Endothelial cell (in vitro differentiated cells): ENCODE data around the gene LRTM2. TPM values are rescaled to one million over a fixed set of nuclear protein-coding genes. Genes with fewer than 3 reads are reported as not detected.

ENCODE experiments used
- DNase-seq: peaks from one replicate; pipeline ENCODE4 v3.0.0; 2021; ENCODE audit warnings: low spot score
- H3K27ac Mint-ChIP-seq: one replicate; pipeline ENCODE4 v1.8.0; 2021; ENCODE audit warnings: mixed read lengths, inconsistent platforms; ENCODE audit not compliant: unreplicated experiment
- H3K27me3 Mint-ChIP-seq: one replicate; pipeline ENCODE4 v1.8.0; 2021; ENCODE audit warnings: mild to moderate bottlenecking, moderate library complexity, mixed read lengths, inconsistent platforms; ENCODE audit not compliant: unreplicated experiment
- H3K36me3 Mint-ChIP-seq: one replicate; pipeline ENCODE4 v1.8.0; 2021; ENCODE audit warnings: mild to moderate bottlenecking, low read depth, mixed read lengths, inconsistent platforms; ENCODE audit not compliant: unreplicated experiment
- H3K4me1 Mint-ChIP-seq: one replicate; pipeline ENCODE4 v1.8.0; 2021; ENCODE audit warnings: mild to moderate bottlenecking, mixed read lengths, inconsistent platforms; ENCODE audit not compliant: unreplicated experiment
- H3K4me3 Mint-ChIP-seq: one replicate; pipeline ENCODE4 v1.8.0; 2021; ENCODE audit warnings: mild to moderate bottlenecking, mixed read lengths, inconsistent platforms; ENCODE audit not compliant: unreplicated experiment
- H3K9me3 Mint-ChIP-seq: one replicate; pipeline ENCODE4 v1.8.0; 2021; ENCODE audit warnings: mixed read lengths, inconsistent platforms; ENCODE audit not compliant: unreplicated experiment
- total RNA-seq: library from RNA; stranded (reverse); fragmentation: NEBNext Ultra II Directional; extraction: Animal tissue kit (Norgen Biotek cat#: 25700); gene quantifications from one replicate; pipeline ENCODE4 v1.2.1, GENCODE V29; 2021; ENCODE audit not compliant: unreplicated experiment
- TF ChIP-seq, protein P1 (sequence below): fragments of 200-600 bp; sonication (generic); IDR thresholded peaks from one replicate; pipeline ENCODE4 v1.5.0; 2021; ENCODE audit warnings: antibody characterized with exemption; ENCODE audit not compliant: unreplicated experiment

LRTM2 gene
- total RNA-seq, 1 donor from 2014 or later, result not detected

DNA sequence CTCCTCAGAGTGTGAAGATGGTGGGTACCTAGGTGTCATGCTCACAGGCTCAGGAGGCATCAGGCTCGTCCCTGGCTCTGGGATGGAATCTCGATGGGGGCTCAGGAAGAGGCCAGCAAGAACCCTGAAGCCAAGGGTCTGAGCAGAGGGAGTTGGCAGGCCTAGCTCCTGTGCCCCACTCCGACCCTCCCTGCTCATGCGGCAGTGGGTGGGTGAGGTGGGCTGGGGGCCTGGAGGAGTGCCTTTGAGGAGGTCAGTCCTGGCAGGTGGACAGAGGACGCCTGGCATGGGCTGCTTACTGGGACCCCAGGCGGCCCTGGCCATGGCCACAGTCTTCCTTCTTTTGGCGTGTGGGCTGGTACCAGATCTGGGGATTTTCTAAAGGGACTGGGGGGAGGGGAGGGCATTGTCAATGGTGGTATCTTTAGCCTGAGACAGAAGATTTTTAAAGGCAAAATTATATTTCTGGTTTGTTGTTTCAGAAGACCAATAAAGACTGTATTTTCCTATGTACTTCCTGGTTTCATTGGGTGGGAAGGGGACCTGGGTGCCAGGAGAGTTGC is 16.0 kb downstream of the LRTM2 start:
- H3K27ac Mint-ChIP-seq, result no peak overlapping the region
- no peak overlapping the region for H3K4me3 Mint-ChIP-seq
- H3K9me3 Mint-ChIP-seq, result no peaks in the 10 kb centered on the region
- TF ChIP-seq, protein P1, sequence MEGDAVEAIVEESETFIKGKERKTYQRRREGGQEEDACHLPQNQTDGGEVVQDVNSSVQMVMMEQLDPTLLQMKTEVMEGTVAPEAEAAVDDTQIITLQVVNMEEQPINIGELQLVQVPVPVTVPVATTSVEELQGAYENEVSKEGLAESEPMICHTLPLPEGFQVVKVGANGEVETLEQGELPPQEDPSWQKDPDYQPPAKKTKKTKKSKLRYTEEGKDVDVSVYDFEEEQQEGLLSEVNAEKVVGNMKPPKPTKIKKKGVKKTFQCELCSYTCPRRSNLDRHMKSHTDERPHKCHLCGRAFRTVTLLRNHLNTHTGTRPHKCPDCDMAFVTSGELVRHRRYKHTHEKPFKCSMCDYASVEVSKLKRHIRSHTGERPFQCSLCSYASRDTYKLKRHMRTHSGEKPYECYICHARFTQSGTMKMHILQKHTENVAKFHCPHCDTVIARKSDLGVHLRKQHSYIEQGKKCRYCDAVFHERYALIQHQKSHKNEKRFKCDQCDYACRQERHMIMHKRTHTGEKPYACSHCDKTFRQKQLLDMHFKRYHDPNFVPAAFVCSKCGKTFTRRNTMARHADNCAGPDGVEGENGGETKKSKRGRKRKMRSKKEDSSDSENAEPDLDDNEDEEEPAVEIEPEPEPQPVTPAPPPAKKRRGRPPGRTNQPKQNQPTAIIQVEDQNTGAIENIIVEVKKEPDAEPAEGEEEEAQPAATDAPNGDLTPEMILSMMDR, result no peak
- no peaks in the 10 kb centered on the region for H3K36me3 Mint-ChIP-seq
- peaks cover 5% of the 10 kb centered on the region for H3K27me3 Mint-ChIP-seq
- H3K4me1 Mint-ChIP-seq, result no peaks in the 10 kb centered on the region
- DNase-seq, result no peak

DNA sequence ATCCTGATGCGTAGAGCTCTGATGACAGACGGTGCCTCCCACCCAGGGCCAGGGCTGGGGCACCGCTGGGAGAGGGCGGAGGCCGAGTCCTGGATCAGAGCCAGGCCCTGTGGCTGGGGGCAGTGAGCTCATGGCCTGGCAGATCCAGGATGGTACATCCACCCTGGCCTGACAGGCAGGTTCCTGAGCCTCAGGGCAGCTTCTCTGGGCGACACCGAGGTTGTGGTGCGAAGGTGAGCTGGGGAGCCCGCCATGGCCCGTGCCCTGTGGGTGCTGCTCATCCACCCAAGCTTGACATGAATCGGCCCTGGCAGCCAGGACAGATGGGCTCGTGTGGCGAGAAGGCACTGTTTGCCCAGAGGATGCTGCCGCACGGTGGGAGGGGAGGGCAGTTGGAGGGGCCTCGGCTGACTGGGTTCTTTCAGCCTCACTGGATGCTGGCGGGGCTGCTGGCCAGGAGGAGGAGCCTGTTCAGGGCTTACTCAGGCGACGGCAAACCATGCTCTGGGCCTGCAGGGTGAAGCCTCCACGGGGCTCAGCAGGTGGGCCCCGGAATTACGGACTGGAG is 16.6 kb downstream of the LRTM2 start:
- Mint-ChIP-seq H3K36me3 (no peaks in the 10 kb centered on the region), H3K4me3 (no peak overlapping the region), H3K9me3 (no peaks in the 10 kb centered on the region), H3K27me3 (peaks cover 5% of the 10 kb centered on the region), H3K27ac (no peak overlapping the region), H3K4me1 (no peaks in the 10 kb centered on the region)
- DNase-seq, result no peak
- TF ChIP-seq, protein P1, result no peak

DNA sequence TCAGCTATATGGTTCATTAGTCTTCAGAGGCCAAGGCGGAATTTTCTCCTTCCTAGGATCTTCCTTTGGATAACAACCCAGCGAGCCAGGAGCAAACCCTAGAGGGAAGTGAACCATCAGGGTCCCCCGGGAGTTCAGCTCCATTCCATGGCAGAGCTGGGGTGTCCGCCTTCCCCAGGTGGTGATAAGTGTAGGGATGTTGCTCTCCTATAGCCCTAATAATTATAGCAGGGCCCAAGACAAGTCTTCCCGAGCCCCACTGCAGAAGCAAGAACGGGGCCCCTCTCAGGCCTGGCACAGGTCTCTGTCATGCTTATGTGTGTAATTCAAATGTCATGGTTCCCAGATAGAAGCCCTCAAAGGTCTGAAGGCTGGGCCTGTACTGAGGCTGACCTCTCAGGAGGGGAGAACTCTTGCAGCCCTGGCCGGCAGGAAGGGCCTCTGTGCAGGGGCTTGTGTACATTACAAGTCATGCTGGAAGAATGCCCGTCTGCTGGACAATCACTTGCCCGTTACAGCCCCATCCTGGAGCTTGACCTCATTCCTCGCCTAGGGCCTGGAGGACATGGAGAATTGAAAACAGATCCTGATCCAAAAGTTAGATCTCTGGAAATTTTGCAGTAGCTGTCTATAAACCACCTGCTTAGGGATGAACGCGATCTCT is 17.3 kb downstream of the LRTM2 start:
- Mint-ChIP-seq H3K27me3 (peaks cover 5% of the 10 kb centered on the region), H3K4me3 (no peak overlapping the region), H3K4me1 (no peaks in the 10 kb centered on the region), H3K36me3 (no peaks in the 10 kb centered on the region), H3K27ac (no peak overlapping the region), H3K9me3 (no peaks in the 10 kb centered on the region)
- TF ChIP-seq, protein P1, result no peak
- DNase-seq, result no peak

DNA sequence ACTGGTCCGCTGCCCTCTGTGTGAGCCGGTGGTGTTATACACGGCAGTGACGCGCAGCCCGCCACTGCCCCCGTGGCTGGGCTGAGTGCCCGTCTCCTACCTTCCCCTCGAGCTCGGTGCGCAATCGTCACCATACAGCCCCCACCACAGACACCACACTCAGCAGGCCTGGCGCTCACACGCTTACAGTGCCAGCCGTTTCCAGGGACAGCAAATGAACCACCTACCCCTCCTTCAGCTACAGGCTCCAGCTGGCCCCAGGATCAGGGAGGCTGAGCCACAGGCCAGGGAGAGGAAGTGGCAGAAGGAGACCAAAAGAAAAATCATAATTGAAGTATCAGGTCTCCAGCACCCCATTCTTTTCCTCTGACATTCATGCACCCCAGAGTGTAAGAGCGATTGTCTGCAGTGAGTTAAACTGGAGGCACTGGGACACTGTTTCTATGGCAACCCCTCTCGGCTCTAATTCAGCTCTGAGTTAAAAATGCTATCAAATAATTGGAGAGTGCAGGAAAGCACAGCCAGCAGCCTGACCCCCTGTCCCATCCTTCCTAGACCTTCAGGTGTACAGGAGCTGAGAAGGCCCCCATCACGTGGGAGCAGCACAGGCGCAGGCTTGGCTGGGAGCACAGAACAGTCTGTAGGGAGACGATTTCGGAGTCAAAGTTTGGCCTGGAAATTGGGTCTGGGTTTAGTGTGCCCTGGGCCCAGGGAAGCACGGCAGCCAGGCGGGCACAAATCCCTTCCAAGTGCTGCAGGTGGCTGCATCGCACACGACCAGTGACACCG is 18.0 kb downstream of the LRTM2 start:
- Mint-ChIP-seq H3K27ac (no peak overlapping the region), H3K4me1 (no peaks in the 10 kb centered on the region), H3K27me3 (peaks cover 4% of the 10 kb centered on the region), H3K9me3 (no peaks in the 10 kb centered on the region), H3K4me3 (no peak overlapping the region), H3K36me3 (no peaks in the 10 kb centered on the region)
- TF ChIP-seq, protein P1, result no peak
- no peak for DNase-seq
